Omental fat pad (tissue), 4 donors: ENCODE data around the gene GPSM1. TPM values are rescaled to one million over a fixed set of nuclear protein-coding genes. Genes with fewer than 3 reads are reported as not detected.

ENCODE experiments used
- ATAC-seq: fragments of 150-250 bp; one replicate; pipeline ENCODE4 v1.9.1; 2016; ENCODE audit warnings: mild to moderate bottlenecking, moderate library complexity; ENCODE audit not compliant: low FRiP score
- DNase-seq: peaks from one replicate; pipeline ENCODE4 v3.0.0-alpha.2; 2019; ENCODE audit warnings: low spot score
- total RNA-seq, 4 donors: library from RNA; depleted of rRNA; stranded (reverse); fragments of >200 nt; gene quantifications; one replicate each; pipeline ENCODE4 v1.1.0, GENCODE V29; 2016
- TF ChIP-seq, protein P1 (sequence below), 3 donors: fragments of 450-650 bp; IDR thresholded peaks; one replicate each; pipeline ENCODE4 v1.5.1; 2016 to 2017; ENCODE audit warnings: antibody characterized with exemption in 3 of 3, mild to moderate bottlenecking in 3 of 3, moderate library complexity in 2 of 3

GPSM1 gene
- total RNA-seq, 4 donors from 2014 or later: 5.0 to 20.5 (median 7.3) TPM

DNA sequence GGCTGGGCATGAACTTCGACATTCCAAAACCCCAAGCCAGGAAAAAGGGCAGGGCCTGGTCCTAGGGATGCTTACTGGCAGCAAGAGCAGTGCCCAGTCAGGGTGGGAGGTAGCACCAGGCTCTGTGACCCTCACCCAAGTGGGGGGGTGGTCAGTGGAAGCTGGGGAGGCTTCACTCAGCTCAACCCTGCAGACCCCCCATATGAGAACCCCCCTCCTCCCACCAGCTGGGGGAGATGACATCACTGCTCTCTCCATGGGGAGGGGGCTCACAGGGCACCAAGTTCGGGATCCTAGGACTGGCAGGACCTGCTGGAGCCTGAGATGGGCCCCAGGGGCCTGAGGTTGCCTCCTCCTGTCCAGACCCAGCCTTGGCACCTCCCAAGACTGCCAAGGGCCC is 31.5 kb downstream of the GPSM1 start:
- no peak for ATAC-seq
- TF ChIP-seq, protein P1, sequence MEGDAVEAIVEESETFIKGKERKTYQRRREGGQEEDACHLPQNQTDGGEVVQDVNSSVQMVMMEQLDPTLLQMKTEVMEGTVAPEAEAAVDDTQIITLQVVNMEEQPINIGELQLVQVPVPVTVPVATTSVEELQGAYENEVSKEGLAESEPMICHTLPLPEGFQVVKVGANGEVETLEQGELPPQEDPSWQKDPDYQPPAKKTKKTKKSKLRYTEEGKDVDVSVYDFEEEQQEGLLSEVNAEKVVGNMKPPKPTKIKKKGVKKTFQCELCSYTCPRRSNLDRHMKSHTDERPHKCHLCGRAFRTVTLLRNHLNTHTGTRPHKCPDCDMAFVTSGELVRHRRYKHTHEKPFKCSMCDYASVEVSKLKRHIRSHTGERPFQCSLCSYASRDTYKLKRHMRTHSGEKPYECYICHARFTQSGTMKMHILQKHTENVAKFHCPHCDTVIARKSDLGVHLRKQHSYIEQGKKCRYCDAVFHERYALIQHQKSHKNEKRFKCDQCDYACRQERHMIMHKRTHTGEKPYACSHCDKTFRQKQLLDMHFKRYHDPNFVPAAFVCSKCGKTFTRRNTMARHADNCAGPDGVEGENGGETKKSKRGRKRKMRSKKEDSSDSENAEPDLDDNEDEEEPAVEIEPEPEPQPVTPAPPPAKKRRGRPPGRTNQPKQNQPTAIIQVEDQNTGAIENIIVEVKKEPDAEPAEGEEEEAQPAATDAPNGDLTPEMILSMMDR (IDR thresholded peaks at IDR 0.05): no peak
- no peak for DNase-seq

GRCh38 chr9:136359774-136360718 is 32.7 kb downstream of the GPSM1 start:
- DNase-seq (no peak), ATAC-seq (no peak)
- TF ChIP-seq, protein P1 (IDR thresholded peaks at IDR 0.05): no peak

- DNase-seq (no peak), ATAC-seq (no peak)
- TF ChIP-seq, protein P1 (IDR thresholded peaks at IDR 0.05): no peak
Observed at GRCh38 chr9:136361047-136361753, 33.9 kb downstream of the GPSM1 start.

GRCh38 chr9:136361754-136362449 is 34.6 kb downstream of the GPSM1 start:
- no peak for DNase-seq
- TF ChIP-seq, protein P1 (IDR thresholded peaks at IDR 0.05): no peak

DNA sequence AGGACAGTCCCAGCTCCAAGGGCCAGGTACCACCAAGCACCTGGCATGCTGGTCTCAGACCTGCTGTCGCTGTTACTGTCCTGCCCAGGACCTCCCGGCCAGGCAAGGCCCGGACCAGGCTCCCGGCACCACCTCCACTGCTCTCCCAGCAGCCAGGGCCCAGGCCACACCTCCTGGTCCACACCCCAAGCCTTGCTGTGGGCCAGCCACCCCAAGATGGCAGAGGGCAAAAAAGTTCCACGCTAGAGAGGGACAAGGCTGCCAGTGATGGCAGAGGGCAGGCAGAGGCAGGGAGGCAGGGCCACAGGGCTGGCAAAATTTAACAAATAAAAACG is 35.1 kb downstream of the GPSM1 start:
- TF ChIP-seq, protein P1 (IDR thresholded peaks at IDR 0.05): no peak
- no peak for DNase-seq
- ATAC-seq: no peak

More at GRCh38 chr9:136361754-136362449, 34.6 kb downstream of the GPSM1 start:
- ATAC-seq: no peak

GRCh38 chr9:136363106-136363948 is 36.0 kb downstream of the GPSM1 start, which contains the start of gene DNLZ:
Gene DNLZ (minus strand): TSS chr9:136363744. CDS start chr9:136363714, 30 bp downstream.
- ATAC-seq: peak; percentile 90
- DNase-seq: peak; percentile 94
- TF ChIP-seq, protein P1 (IDR thresholded peaks at IDR 0.05): peak in 1 of 3 donors; percentile 100
